Activated T-cell treated with anti-CD3 and anti-CD28 coated beads for 1 hour (primary cell): Measurements from ENCODE around the gene SOX12.
"Not testable (repeated sequence)": the region's sequence is repeated elsewhere in the genome, so short reads cannot be mapped to it uniquely, and the experiment has no call there.

Experiments
- DNase-seq: peaks from one replicate; pipeline ENCODE4 v3.0.0-alpha.2; 2020; ENCODE audit warnings: low read depth

Gene SOX12

GRCh38 chr20:362271-363254 lies 37.2 kb downstream of the SOX12 start:
- DNase-seq: no peak

- no peak for DNase-seq
These were observed 38.1 kb downstream of the SOX12 start for GRCh38 chr20:363319-364078.

- DNase-seq: no peak
These were observed 39.8 kb downstream of the SOX12 start for GRCh38 chr20:364905-365794.

GRCh38 chr20:366041-366718 lies 40.8 kb downstream of the SOX12 start:
- no peak for DNase-seq

GRCh38 chr20:366719-367485 lies 41.5 kb downstream of the SOX12 start:
- DNase-seq: no peak

- DNase-seq: no peak
These were observed 42.1 kb downstream of the SOX12 start for GRCh38 chr20:367486-367887.

- DNase-seq: no peak
These were observed 43.6 kb downstream of the SOX12 start for GRCh38 chr20:368915-369314.

GRCh38 chr20:370151-370600 lies 44.8 kb downstream of the SOX12 start:
- no peak for DNase-seq

GRCh38 chr20:370977-371754 lies 45.8 kb downstream of the SOX12 start:
- DNase-seq: no peak

- DNase-seq: no peak
These were observed 46.6 kb downstream of the SOX12 start for GRCh38 chr20:371755-372542.

GRCh38 chr20:372543-373082 lies 47.3 kb downstream of the SOX12 start:
- DNase-seq: not testable (repeated sequence)

GRCh38 chr20:373171-373890 lies 48.0 kb downstream of the SOX12 start:
- DNase-seq: no peak

GRCh38 chr20:375265-375889 lies 50.0 kb downstream of the SOX12 start:
- no peak for DNase-seq

GRCh38 chr20:376089-376488 lies 50.7 kb downstream of the SOX12 start:
- no peak for DNase-seq

GRCh38 chr20:376750-377149 lies 51.4 kb downstream of the SOX12 start:
- DNase-seq: no peak

- not testable (repeated sequence) for DNase-seq
These were observed 52.2 kb downstream of the SOX12 start for GRCh38 chr20:377578-377977.

- no peak for DNase-seq
These were observed 53.6 kb downstream of the SOX12 start for GRCh38 chr20:378961-379336.
